Epithelial cell of proximal tubule (primary cell): ENCODE results near the gene FYN. TPM values are rescaled to one million over a fixed set of nuclear protein-coding genes. Genes with fewer than 3 reads are reported as not detected.

ENCODE experiments used
- DNase-seq: peaks from one replicate; pipeline ENCODE4 v3.0.0-alpha.2; 2011; ENCODE audit warnings: low read depth
- H3K4me3 ChIP-seq: 2 replicates; pipeline ENCODE4 v1.5.1; 2011; ENCODE audit warnings: low read depth, mild to moderate bottlenecking, low read length
- total RNA-seq: library from RNA; depleted of rRNA; stranded (reverse); fragments of >200 nt; gene quantifications from 2 replicates; pipeline ENCODE4 v1.2.3, GENCODE V29; 2015
- TF ChIP-seq, protein P1 (sequence below): conservative IDR thresholded peaks from 2 replicates; pipeline ENCODE4 v1.5.1; 2012; ENCODE audit warnings: low read depth, mild to moderate bottlenecking, low read length

The FYN gene
- total RNA-seq, 1 donor from 2014 or later = 55.4 TPM

DNA sequence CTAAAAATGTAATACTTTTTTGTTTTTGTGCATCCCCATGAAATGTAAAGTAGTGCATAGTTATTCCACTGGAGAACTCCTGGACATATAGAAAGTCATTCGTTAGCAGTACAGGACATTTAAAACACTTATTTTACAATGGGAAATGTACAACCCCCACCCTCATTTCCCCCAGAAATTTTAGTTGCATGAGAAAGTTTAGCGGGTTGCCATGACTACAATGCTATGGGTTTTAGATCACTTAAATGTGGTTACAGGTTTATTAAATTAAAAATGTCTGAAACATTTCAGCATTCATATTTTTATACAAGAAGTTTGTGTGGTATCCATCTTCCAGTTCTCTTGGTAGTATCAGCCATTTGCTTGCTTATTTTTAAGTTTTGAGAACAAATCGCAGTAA is 212.7 kb downstream of the FYN start:
- TF ChIP-seq, protein P1, sequence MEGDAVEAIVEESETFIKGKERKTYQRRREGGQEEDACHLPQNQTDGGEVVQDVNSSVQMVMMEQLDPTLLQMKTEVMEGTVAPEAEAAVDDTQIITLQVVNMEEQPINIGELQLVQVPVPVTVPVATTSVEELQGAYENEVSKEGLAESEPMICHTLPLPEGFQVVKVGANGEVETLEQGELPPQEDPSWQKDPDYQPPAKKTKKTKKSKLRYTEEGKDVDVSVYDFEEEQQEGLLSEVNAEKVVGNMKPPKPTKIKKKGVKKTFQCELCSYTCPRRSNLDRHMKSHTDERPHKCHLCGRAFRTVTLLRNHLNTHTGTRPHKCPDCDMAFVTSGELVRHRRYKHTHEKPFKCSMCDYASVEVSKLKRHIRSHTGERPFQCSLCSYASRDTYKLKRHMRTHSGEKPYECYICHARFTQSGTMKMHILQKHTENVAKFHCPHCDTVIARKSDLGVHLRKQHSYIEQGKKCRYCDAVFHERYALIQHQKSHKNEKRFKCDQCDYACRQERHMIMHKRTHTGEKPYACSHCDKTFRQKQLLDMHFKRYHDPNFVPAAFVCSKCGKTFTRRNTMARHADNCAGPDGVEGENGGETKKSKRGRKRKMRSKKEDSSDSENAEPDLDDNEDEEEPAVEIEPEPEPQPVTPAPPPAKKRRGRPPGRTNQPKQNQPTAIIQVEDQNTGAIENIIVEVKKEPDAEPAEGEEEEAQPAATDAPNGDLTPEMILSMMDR = no peak
- no peak for DNase-seq

GRCh38 chr6:111658462-111659154 is 214.6 kb downstream of the FYN start:
- DNase-seq = no peak
- TF ChIP-seq, protein P1 = no peak
- H3K4me3 ChIP-seq = no peak overlapping the region

More for the DNA sequence above, 212.7 kb downstream of the FYN start:
- H3K4me3 ChIP-seq = no peak overlapping the region

DNA sequence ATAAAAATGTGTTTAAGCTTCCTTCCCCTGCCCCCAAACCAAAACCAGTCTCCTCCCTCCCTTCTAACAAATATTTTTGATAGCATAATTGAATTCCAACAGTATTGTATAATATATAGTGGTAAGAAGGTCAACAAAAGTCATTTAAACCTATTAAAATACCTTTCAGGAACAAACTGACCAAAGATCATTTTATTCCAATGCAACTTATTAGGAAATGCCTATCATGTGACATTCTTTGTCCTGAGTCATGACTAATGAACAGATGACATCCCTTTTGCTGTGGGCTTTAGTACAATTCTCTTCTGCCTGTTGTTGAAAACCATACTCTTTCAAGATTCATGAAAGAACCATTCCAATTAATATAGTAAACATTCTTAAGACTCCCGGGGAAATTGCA is 216.1 kb downstream of the FYN start:
- no peak for DNase-seq
- no peak overlapping the region for H3K4me3 ChIP-seq
- TF ChIP-seq, protein P1 = no peak

GRCh38 chr6:111653979-111654378 is 219.3 kb downstream of the FYN start:
- TF ChIP-seq, protein P1 = no peak
- H3K4me3 ChIP-seq = no peak overlapping the region
- DNase-seq = no peak

DNA sequence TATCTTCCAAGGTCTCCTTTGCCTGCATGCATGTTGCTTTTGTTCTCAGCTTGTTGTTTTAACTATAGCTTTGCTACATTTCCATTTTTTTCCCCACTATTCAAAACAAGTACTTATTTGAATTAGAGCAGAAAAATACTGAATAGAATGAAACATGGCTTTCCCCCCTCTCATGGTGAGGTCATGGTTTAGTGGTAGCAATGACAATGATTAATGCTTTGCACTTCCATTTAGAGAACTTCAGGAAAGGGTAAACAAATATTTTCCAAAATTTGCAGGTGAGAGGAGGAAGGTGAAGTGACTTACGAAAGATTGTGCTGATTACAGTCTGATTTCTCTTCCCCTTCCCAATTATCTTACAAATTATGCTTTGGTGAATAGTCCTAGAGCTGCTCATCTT is 219.8 kb downstream of the FYN start:
- TF ChIP-seq, protein P1 = no peak
- DNase-seq = no peak

GRCh38 chr6:111652156-111652555 is 221.1 kb downstream of the FYN start:
- no peak overlapping the region for H3K4me3 ChIP-seq
- TF ChIP-seq, protein P1 = no peak
- DNase-seq = no peak

More for the DNA sequence above, 219.8 kb downstream of the FYN start:
- H3K4me3 ChIP-seq = no peak overlapping the region
